Ovary (tissue), 3 donors: ENCODE data around the gene CHD5.

Source experiments
- POLR2A ChIP-seq: fragments of 450-650 bp; IDR thresholded peaks from one replicate; pipeline ENCODE4 v1.6.1; 2017; ENCODE audit warnings: antibody characterized with exemption, mild to moderate bottlenecking, moderate library complexity
- TF ChIP-seq, protein P1 (sequence below), 3 donors: fragments of 450-650 bp in 2 of 3; fragments of 200-600 bp in 1 of 3; IDR thresholded peaks; one replicate each; pipeline versions ENCODE4 v1.5.1 to v1.8.0; 2016 to 2022; ENCODE audit warnings: antibody characterized with exemption in 3 of 3, mild to moderate bottlenecking in 1 of 3
- donor health status: DM: no; HTN: no; CAD: no.

DNA sequence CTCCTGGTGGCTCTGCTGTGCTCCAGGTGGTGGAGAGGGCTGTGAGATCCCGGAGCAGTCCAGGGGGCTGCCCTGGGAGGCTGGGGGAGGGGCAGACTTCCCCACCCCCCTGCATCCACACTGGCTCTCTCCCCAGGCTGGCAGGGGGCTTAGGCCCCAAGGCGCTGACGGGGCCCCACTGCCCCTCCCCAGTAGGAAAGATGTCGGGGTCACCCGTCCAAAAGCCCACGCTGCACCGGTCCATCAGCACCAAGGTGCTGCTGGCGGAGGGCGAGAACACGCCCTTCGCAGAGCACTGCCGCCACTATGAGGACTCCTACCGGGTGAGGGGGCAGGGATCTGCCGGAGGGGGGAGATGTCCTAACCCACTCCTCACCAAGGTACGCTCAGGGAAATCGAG lies 31.6 kb upstream of the CHD5 start:
- TF ChIP-seq, protein P1, sequence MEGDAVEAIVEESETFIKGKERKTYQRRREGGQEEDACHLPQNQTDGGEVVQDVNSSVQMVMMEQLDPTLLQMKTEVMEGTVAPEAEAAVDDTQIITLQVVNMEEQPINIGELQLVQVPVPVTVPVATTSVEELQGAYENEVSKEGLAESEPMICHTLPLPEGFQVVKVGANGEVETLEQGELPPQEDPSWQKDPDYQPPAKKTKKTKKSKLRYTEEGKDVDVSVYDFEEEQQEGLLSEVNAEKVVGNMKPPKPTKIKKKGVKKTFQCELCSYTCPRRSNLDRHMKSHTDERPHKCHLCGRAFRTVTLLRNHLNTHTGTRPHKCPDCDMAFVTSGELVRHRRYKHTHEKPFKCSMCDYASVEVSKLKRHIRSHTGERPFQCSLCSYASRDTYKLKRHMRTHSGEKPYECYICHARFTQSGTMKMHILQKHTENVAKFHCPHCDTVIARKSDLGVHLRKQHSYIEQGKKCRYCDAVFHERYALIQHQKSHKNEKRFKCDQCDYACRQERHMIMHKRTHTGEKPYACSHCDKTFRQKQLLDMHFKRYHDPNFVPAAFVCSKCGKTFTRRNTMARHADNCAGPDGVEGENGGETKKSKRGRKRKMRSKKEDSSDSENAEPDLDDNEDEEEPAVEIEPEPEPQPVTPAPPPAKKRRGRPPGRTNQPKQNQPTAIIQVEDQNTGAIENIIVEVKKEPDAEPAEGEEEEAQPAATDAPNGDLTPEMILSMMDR (IDR thresholded peaks at IDR 0.05), result no peak
- no peak for TF ChIP-seq POLR2A
